IMR-90 (cell line): ENCODE measurements around the gene MAP2K5. TPM values are rescaled to one million over a fixed set of nuclear protein-coding genes. Genes with fewer than 3 reads are reported as not detected.

Experiments used
- ATAC-seq: fragments of 200-7000 bp; cut with Tn5 transposase; 2 replicates; pipeline ENCODE4 v1.9.1; 2020; ENCODE audit warnings: low read depth, mild to moderate bottlenecking, moderate library complexity
- BruUV-seq: library from RNA; stranded (reverse); fragments of 400-500 nt; replicated peaks from 2 replicates; lab custom pipeline; 2021; lab: Mats Ljungman, UMichigan
- CTCF ChIA-PET: fragments of 300-600 bp; formaldehyde crosslinking; extraction: SDS; loops from one replicate; lab custom pipeline; 2021; ENCODE audit warnings: antibody characterized with exemption; lab: Yijun Ruan, JAX
- POLR2A ChIA-PET: fragments of 300-600 bp; sonication (Branson Sonifier 250); formaldehyde crosslinking; loops from one replicate; lab custom pipeline; 2022; ENCODE audit warnings: antibody characterized with exemption; ENCODE audit not compliant: unreplicated experiment; lab: Charles Lee
- DNase-seq: peaks from one replicate; pipeline ENCODE4 v3.0.0; 2013
- H2AFZ ChIP-seq: replicated peaks from 2 replicates; pipeline ENCODE3; 2013; ENCODE audit warnings: low read length, mild to moderate bottlenecking; ENCODE audit not compliant: poor library complexity
- H2AK5ac ChIP-seq: 2 replicates; pipeline ENCODE4 v1.6.1; 2013; ENCODE audit warnings: low read depth, low read length, inconsistent platforms
- H2AK9ac ChIP-seq: replicated peaks from 2 replicates; pipeline ENCODE3; 2013; ENCODE audit warnings: mild to moderate bottlenecking, low read depth, low read length, moderate library complexity; ENCODE audit not compliant: poor library complexity
- H2BK120ac ChIP-seq: 2 replicates; pipeline ENCODE4 v1.6.1; 2013; ENCODE audit warnings: low read depth, low read length, inconsistent platforms
- H2BK15ac ChIP-seq: 3 replicates; pipeline ENCODE4 v1.6.1; 2013; ENCODE audit warnings: low read depth, low read length, inconsistent platforms
- H2BK20ac ChIP-seq: 2 replicates; pipeline ENCODE4 v1.6.1; 2013; ENCODE audit warnings: low read depth, mild to moderate bottlenecking, inconsistent platforms, low read length, moderate library complexity
- H2BK5ac ChIP-seq: 2 replicates; pipeline ENCODE4 v1.6.1; 2013; ENCODE audit warnings: mild to moderate bottlenecking, low read depth, low read length, inconsistent platforms; ENCODE audit not compliant: poor library complexity, severe bottlenecking
- H3K14ac ChIP-seq: replicated peaks from 2 replicates; pipeline ENCODE4 v1.6.1; 2013; ENCODE audit warnings: low read depth, low read length, inconsistent platforms
- H3K18ac ChIP-seq: 2 replicates; pipeline ENCODE4 v1.6.1; 2013; ENCODE audit warnings: low read depth, low read length, control low read depth
- H3K23ac ChIP-seq: 2 replicates; pipeline ENCODE4 v1.6.1; 2013; ENCODE audit warnings: low read depth, low read length, inconsistent platforms
- H3K27ac ChIP-seq: 2 replicates; pipeline ENCODE4 v1.5.1; 2013; ENCODE audit warnings: mild to moderate bottlenecking, control low read depth, low read length; ENCODE audit not compliant: insufficient read depth
- H3K27me3 ChIP-seq: 2 replicates; pipeline ENCODE4 v1.6.1; 2013; ENCODE audit warnings: low read length; ENCODE audit not compliant: control insufficient read depth, insufficient read depth
- H3K36me3 ChIP-seq: 2 replicates; pipeline ENCODE4 v1.6.1; 2013; ENCODE audit warnings: low read length, mixed read lengths; ENCODE audit not compliant: control insufficient read depth, insufficient read depth
- H3K4ac ChIP-seq: 2 replicates; pipeline ENCODE4 v1.6.1; 2013; ENCODE audit warnings: low read depth, low read length, inconsistent platforms
- H3K4me1 ChIP-seq: 2 replicates; pipeline ENCODE4 v1.6.1; 2013; ENCODE audit warnings: low read length, mixed read lengths; ENCODE audit not compliant: control insufficient read depth, insufficient read depth
- H3K4me2 ChIP-seq: 2 replicates; pipeline ENCODE4 v1.6.1; 2013; ENCODE audit warnings: low read depth, mild to moderate bottlenecking, control low read depth, low read length, moderate library complexity
- H3K4me3 ChIP-seq: 2 replicates; pipeline ENCODE4 v1.5.1; 2013; ENCODE audit warnings: low read depth, mild to moderate bottlenecking, control low read depth, low read length, moderate library complexity; ENCODE audit not compliant: insufficient read depth
- H3K56ac ChIP-seq: 2 replicates; pipeline ENCODE4 v1.6.1; 2013; ENCODE audit warnings: low read length, inconsistent platforms; ENCODE audit not compliant: insufficient read depth; ENCODE audit errors: extremely low read depth
- H3K79me1 ChIP-seq, 2 experiments: 2 replicates each; pipeline ENCODE4 v1.6.1; 2013; ENCODE audit warnings: low read length in 2 of 2, inconsistent platforms in 1 of 2, low read depth in 1 of 2
- H3K9ac ChIP-seq: 2 replicates; pipeline ENCODE4 v1.6.1; 2013; ENCODE audit warnings: low read depth, low read length, control low read depth
- H3K9me1 ChIP-seq: 2 replicates; pipeline ENCODE4 v1.6.1; 2013; ENCODE audit warnings: low read length, inconsistent platforms; ENCODE audit not compliant: insufficient read depth
- H3K9me3 ChIP-seq: 2 replicates; pipeline ENCODE4 v1.6.1; 2013; ENCODE audit warnings: low read length; ENCODE audit not compliant: control insufficient read depth, insufficient read depth
- H4K20me1 ChIP-seq: 2 replicates; pipeline ENCODE4 v1.6.1; 2013; ENCODE audit warnings: low read length, inconsistent platforms; ENCODE audit not compliant: insufficient read depth
- H4K5ac ChIP-seq: 2 replicates; pipeline ENCODE4 v1.6.1; 2013; ENCODE audit warnings: mild to moderate bottlenecking, low read depth, low read length, control low read depth
- H4K8ac ChIP-seq, 2 experiments: 2 replicates each; pipeline ENCODE4 v1.6.1; 2013; ENCODE audit warnings: low read depth in 2 of 2, low read length in 2 of 2, control low read depth in 1 of 2, inconsistent platforms in 1 of 2
- H4K91ac ChIP-seq: 2 replicates; pipeline ENCODE4 v1.6.1; 2013; ENCODE audit warnings: low read depth, low read length, inconsistent platforms; ENCODE audit not compliant: insufficient read depth
- CEBPB ChIP-seq: IDR thresholded peaks from 2 replicates; pipeline ENCODE4 v1.6.1; 2012; ENCODE audit warnings: low read depth, low read length, improper control_type of control experiment
- FOS ChIP-seq: fragments of 150-350 bp; IDR thresholded peaks from 2 replicates; pipeline ENCODE4 v1.6.1; 2016; ENCODE audit warnings: low read depth, low read length
- MAFK ChIP-seq: IDR thresholded peaks from 2 replicates; pipeline ENCODE4 v1.6.1; 2012; ENCODE audit warnings: low read depth, low read length, improper control_type of control experiment
- RAD21 ChIP-seq: IDR thresholded peaks from 2 replicates; pipeline ENCODE4 v1.6.1; 2012; ENCODE audit warnings: low read length, improper control_type of control experiment
- RCOR1 ChIP-seq: IDR thresholded peaks from 2 replicates; pipeline ENCODE4 v1.6.1; 2012; ENCODE audit warnings: mild to moderate bottlenecking, low read length, improper control_type of control experiment; ENCODE audit not compliant: insufficient replicate concordance
- SMC3 ChIP-seq: fragments of 150-350 bp; IDR thresholded peaks from 2 replicates; pipeline ENCODE4 v1.6.1; 2016; ENCODE audit warnings: low read depth, mild to moderate bottlenecking, antibody characterized with exemption, low read length, moderate library complexity
- USF2 ChIP-seq: fragments of 150-350 bp; IDR thresholded peaks from 2 replicates; pipeline ENCODE4 v1.6.1; 2017; ENCODE audit warnings: mild to moderate bottlenecking, antibody characterized with exemption, low read length, low read depth
- WGBS, 2 experiments: methylation state at CpG; one replicate each; pipeline versions ENCODE4 v1.1.5 to v1.1.7; 2013; ENCODE audit warnings: missing lambda C conversion rate in 2 of 2; ENCODE audit not compliant: insufficient read length in 1 of 2; ENCODE audit errors: extremely low coverage in 2 of 2; 5-methylcytosine and 5-hydroxymethylcytosine counted together
- dilution Hi-C: fragments of 300-500 bp; cut with HindIII; formaldehyde crosslinking; loops from one replicate; pipeline ENCODE4 v1.14.3; 2018; ENCODE audit warnings: low sequenced_read_pairs; ENCODE audit not compliant: unreplicated experiment
- in situ Hi-C: fragments of 300-500 bp; cut with MboI; formaldehyde crosslinking; loops from 3 replicates; pipeline ENCODE4 v1.14.3; 2019; ENCODE audit warnings: low sequenced_read_pairs, inconsistent platforms, mixed read lengths
- intact Hi-C: fragments of 100-400 bp; cut with micrococcal nuclease; formaldehyde crosslinking; loops from 2 replicates; pipeline ENCODE4 v1.10.0; 2022
- polyA plus RNA-seq, 3 experiments: library from polyadenylated mRNA; depleted of rRNA; stranded (reverse); fragments of >200 nt; gene quantifications; 2 replicates each; pipeline ENCODE4 v1.2.3, GENCODE V29; 2012; ENCODE audit warnings: low replicate concordance in 1 of 3
- total RNA-seq: library from RNA; depleted of rRNA; stranded (reverse); fragments of >200 nt; gene quantifications from 2 replicates; pipeline ENCODE4 v1.2.3, GENCODE V29; 2012

Gene MAP2K5
- total and polyA plus RNA-seq, 2 of the 4 experiments (the other 2 are of a cell fraction): 1.6 to 6.1 TPM

DNA sequence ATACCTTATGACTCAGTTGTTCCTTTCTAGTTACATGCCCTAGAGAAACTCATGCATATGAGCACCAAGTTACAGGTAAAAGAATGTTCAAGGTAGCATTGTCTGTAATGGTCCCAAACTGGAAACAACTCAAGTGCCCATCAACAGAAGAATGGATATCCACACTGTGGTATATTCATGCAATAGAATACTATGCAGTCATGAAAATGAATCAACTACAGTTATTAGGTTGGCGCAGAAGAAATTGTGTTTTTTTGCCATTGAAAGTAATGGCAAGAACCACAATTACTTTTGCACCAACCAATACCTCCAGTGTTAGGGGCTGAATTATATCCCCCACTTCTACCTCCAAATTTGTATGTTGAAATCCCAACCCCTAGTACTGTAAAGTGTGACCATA, 307.0 kb downstream of the MAP2K5 start:
- Histone ChIP-seq H2BK15ac (no peak overlapping the region), H2AK9ac (no peak overlapping the region), H3K4me2 (no peak overlapping the region), H3K27me3 (peaks cover 4% of the 10 kb centered on the region), H4K20me1 (no peaks in the 10 kb centered on the region), H3K9me3 (no peaks in the 10 kb centered on the region), H2BK120ac (no peak overlapping the region), H2BK5ac (no peak overlapping the region), H4K5ac (no peak overlapping the region), H2AK5ac (no peak overlapping the region), H3K18ac (no peak overlapping the region), H3K56ac (no peak overlapping the region), H3K36me3 (no peaks in the 10 kb centered on the region), H3K23ac (no peak overlapping the region), H3K4me1 (no peaks in the 10 kb centered on the region), H3K4ac (no peak overlapping the region), H3K27ac (no peak overlapping the region), H4K8ac (no peak overlapping the region), H4K91ac (no peak overlapping the region), H2BK20ac (no peak overlapping the region), H3K79me1 (no peaks in the 10 kb centered on the region), H3K14ac (no peak overlapping the region), H3K4me3 (no peak overlapping the region), H3K9ac (no peak overlapping the region), H2AFZ (no peak overlapping the region), H3K9me1 (no peaks in the 10 kb centered on the region)
- ChIA-PET POLR2A (no interaction called here), CTCF (no interaction called here)
- no peak for DNase-seq
- dilution Hi-C loops (no loop called here), intact Hi-C loops (no loop called here), in situ Hi-C loops (no loop called here)
- ATAC-seq: no peak
- no TSS peak for BruUV-seq
- WGBS, 2 experiments: no CpG with 5 or more reads among the region's 1 CpG
- TF ChIP-seq MAFK (no peak), SMC3 (no peak), RAD21 (no peak), RCOR1 (no peak), FOS (no peak), USF2 (no peak), CEBPB (no peak)
